OCI-LY7 (cell line): Measurements from ENCODE around the gene TAGLN3.

Experiments used
- EZH2phosphoT487 ChIP-seq: fragments of 200-600 bp; sonication (generic); IDR thresholded peaks from 2 replicates; pipeline ENCODE4 v1.6.1; 2018; ENCODE audit warnings: low read depth, borderline replicate concordance, mild to moderate bottlenecking, mixed run types, antibody characterized with exemption, low read length, moderate library complexity, mixed read lengths
- TF ChIP-seq, protein P1 (sequence below): fragments of 200-600 bp; sonication (generic); conservative IDR thresholded peaks from 2 replicates; pipeline ENCODE4 v1.5.1; 2014; ENCODE audit warnings: mild to moderate bottlenecking, antibody characterized with exemption, low read length, moderate library complexity, mixed read lengths

DNA sequence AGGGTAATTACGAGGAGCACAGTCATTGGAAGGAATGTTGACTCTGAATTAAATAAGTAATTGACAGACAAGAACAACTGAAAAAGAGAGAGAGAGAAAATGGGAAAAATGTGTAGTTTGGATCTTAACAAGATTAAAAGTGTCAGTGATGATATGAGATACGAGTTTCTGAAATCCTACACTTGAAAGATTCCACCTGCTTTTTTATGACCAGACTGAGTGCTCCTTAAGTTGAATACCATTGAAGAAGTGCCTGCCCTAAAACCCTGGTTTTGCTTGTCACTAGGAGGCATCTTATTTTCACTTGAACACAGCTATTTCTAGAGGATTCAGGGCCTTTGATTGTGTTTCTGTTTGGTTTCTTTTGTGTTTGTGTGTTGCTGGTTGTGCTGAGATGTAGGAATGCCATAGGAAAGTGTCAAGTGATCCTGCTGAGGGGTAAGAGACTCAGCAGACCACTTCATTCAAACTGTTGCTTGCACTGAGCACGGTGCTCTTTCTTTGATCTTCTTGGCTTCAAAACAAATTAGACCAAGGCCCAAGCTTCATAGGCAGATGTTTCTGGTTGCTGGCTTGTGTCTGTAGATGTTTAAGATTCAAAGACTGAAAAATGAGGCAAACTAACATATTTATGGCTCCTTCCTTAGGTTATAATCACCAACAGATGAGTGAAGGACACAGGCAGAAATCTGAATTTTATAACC lies 37.1 kb upstream of the TAGLN3 start:
- TF ChIP-seq, protein P1, sequence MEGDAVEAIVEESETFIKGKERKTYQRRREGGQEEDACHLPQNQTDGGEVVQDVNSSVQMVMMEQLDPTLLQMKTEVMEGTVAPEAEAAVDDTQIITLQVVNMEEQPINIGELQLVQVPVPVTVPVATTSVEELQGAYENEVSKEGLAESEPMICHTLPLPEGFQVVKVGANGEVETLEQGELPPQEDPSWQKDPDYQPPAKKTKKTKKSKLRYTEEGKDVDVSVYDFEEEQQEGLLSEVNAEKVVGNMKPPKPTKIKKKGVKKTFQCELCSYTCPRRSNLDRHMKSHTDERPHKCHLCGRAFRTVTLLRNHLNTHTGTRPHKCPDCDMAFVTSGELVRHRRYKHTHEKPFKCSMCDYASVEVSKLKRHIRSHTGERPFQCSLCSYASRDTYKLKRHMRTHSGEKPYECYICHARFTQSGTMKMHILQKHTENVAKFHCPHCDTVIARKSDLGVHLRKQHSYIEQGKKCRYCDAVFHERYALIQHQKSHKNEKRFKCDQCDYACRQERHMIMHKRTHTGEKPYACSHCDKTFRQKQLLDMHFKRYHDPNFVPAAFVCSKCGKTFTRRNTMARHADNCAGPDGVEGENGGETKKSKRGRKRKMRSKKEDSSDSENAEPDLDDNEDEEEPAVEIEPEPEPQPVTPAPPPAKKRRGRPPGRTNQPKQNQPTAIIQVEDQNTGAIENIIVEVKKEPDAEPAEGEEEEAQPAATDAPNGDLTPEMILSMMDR, result no peak
- TF ChIP-seq EZH2phosphoT487, result no peak
